Neuronal stem cell (in vitro differentiated cells): Measurements from ENCODE around the gene TBX22. TPM values are rescaled to one million over a fixed set of nuclear protein-coding genes. Genes with fewer than 3 reads are reported as not detected.

ENCODE experiments used
- DNase-seq: peaks from one replicate; pipeline ENCODE4 v3.0.0-alpha.2; 2013; ENCODE audit warnings: low spot score
- H2AFZ ChIP-seq: one replicate; pipeline ENCODE4 v1.6.1; 2013; ENCODE audit warnings: mild to moderate bottlenecking, low read length, inconsistent platforms
- H2AK5ac ChIP-seq: 2 replicates; pipeline ENCODE4 v1.6.1; 2013; ENCODE audit warnings: low read depth, mild to moderate bottlenecking, inconsistent platforms, low read length, moderate library complexity, mixed read lengths
- H2BK120ac ChIP-seq: 2 replicates; pipeline ENCODE4 v1.6.1; 2013; ENCODE audit warnings: low read depth, mild to moderate bottlenecking, inconsistent platforms, low read length, moderate library complexity, mixed read lengths
- H2BK12ac ChIP-seq: one replicate; pipeline ENCODE4 v1.6.1; 2013; ENCODE audit warnings: low read length, inconsistent platforms
- H2BK15ac ChIP-seq: 2 replicates; pipeline ENCODE4 v1.6.1; 2013; ENCODE audit warnings: mild to moderate bottlenecking, low read length, inconsistent platforms, mixed read lengths
- H2BK5ac ChIP-seq: one replicate; pipeline ENCODE4 v1.6.1; 2013; ENCODE audit warnings: inconsistent platforms, mild to moderate bottlenecking, low read length, moderate library complexity
- H3K14ac ChIP-seq: one replicate; pipeline ENCODE4 v1.6.1; 2013; ENCODE audit warnings: low read length, inconsistent platforms
- H3K18ac ChIP-seq: 2 replicates; pipeline ENCODE4 v1.6.1; 2013; ENCODE audit warnings: low read length, inconsistent platforms
- H3K23ac ChIP-seq: 2 replicates; pipeline ENCODE4 v1.6.1; 2013; ENCODE audit warnings: low read depth, mild to moderate bottlenecking, mixed read lengths, low read length, inconsistent platforms; ENCODE audit not compliant: poor library complexity
- H3K27ac ChIP-seq: replicated peaks from 3 replicates; pipeline ENCODE4 v1.5.1; 2013; ENCODE audit warnings: low read length, inconsistent platforms
- H3K27me3 ChIP-seq, 3 experiments: 2 replicates each; pipeline ENCODE4 v1.6.1; 2013; ENCODE audit warnings: low read length in 3 of 3, mild to moderate bottlenecking in 2 of 3, inconsistent platforms in 1 of 3, low read depth in 1 of 3, mixed read lengths in 1 of 3, moderate library complexity in 1 of 3; ENCODE audit not compliant: control insufficient read depth in 3 of 3, insufficient read depth in 3 of 3
- H3K36me3 ChIP-seq, 2 donors: replicated peaks in 1 of 2; 2 replicates each; pipeline ENCODE4 v1.6.1; 2013; ENCODE audit warnings: low read length in 2 of 2; ENCODE audit not compliant: control insufficient read depth in 2 of 2, insufficient read depth in 2 of 2
- H3K4ac ChIP-seq: 2 replicates; pipeline ENCODE4 v1.6.1; 2013; ENCODE audit warnings: inconsistent platforms, mild to moderate bottlenecking, low read length, moderate library complexity
- H3K4me1 ChIP-seq, 2 donors: 1 replicate in 1 of 2; 2 replicates in 1 of 2; pipeline ENCODE4 v1.6.1; 2013; ENCODE audit warnings: low read length in 2 of 2, low read depth in 1 of 2; ENCODE audit not compliant: control insufficient read depth in 2 of 2, insufficient read depth in 1 of 2
- H3K4me2 ChIP-seq: one replicate; pipeline ENCODE4 v1.6.1; 2013; ENCODE audit warnings: mild to moderate bottlenecking, low read length, inconsistent platforms; ENCODE audit not compliant: insufficient read depth, poor library complexity, severe bottlenecking
- H3K4me3 ChIP-seq, 2 donors: 2 replicates each; pipeline ENCODE4 v1.5.1; 2013; ENCODE audit warnings: low read length in 2 of 2, mild to moderate bottlenecking in 2 of 2, inconsistent platforms in 1 of 2, moderate library complexity in 1 of 2
- H3K79me1 ChIP-seq: one replicate; pipeline ENCODE4 v1.6.1; 2013; ENCODE audit warnings: low read depth, mild to moderate bottlenecking, inconsistent platforms, low read length, moderate library complexity
- H3K9ac ChIP-seq: one replicate; pipeline ENCODE4 v1.6.1; 2013; ENCODE audit warnings: mild to moderate bottlenecking, low read depth, low read length, inconsistent platforms; ENCODE audit not compliant: poor library complexity
- H3K9me3 ChIP-seq, 2 donors: replicated peaks in 1 of 2; 2 replicates each; pipeline versions ENCODE3 to v1.6.1; 2013; ENCODE audit warnings: low read length in 2 of 2, mild to moderate bottlenecking in 2 of 2, inconsistent platforms in 1 of 2, low read depth in 1 of 2, mixed read lengths in 1 of 2, moderate library complexity in 1 of 2; ENCODE audit not compliant: control insufficient read depth in 2 of 2, insufficient read depth in 1 of 2
- H4K8ac ChIP-seq: one replicate; pipeline ENCODE4 v1.6.1; 2013; ENCODE audit warnings: low read depth, mild to moderate bottlenecking, inconsistent platforms, low read length, moderate library complexity
- H4K91ac ChIP-seq: one replicate; pipeline ENCODE4 v1.6.1; 2013; ENCODE audit warnings: low read length, low read depth, mild to moderate bottlenecking, inconsistent platforms; ENCODE audit not compliant: poor library complexity
- WGBS, 2 donors: extraction: QIAGEN DNeasy Blood & Tissue Kit; methylation state at CpG; one replicate each; pipeline ENCODE4 v1.1.7; 2013; ENCODE audit warnings: missing lambda C conversion rate in 2 of 2, mixed read lengths in 1 of 2; ENCODE audit not compliant: insufficient read length in 2 of 2, insufficient replicate concordance in 1 of 2; ENCODE audit errors: extremely low coverage in 2 of 2; 5-methylcytosine and 5-hydroxymethylcytosine counted together
- polyA plus RNA-seq, 2 experiments: library from polyadenylated mRNA; stranded (reverse); fragments of 200-250 nt; gene quantifications; one replicate each; pipeline ENCODE4 v1.2.3, GENCODE V29; 2013

TBX22 gene
- 0.32 TPM for polyA plus RNA-seq (2013, experiment 1 of 2)
- polyA plus RNA-seq (2013, experiment 2 of 2): 0.36 TPM

- no CpG with 5 or more reads among the region's 5 CpGs for WGBS, 2 donors
- Histone ChIP-seq H3K4me2 (no peak within 1 kb of the TSS), H2BK5ac (no peak within 1 kb of the TSS), H3K9ac (no peak within 1 kb of the TSS), H3K4me3 (no peak within 1 kb of the TSS), H2BK15ac (no peak within 1 kb of the TSS), H2BK120ac (no peak within 1 kb of the TSS), H2BK12ac (no peak within 1 kb of the TSS), H3K23ac (no peak within 1 kb of the TSS), H4K91ac (no peak within 1 kb of the TSS), H3K27me3 (peaks cover 0 to 5% (median 0%) of the 10 kb centered on the region in 3 experiments), H3K9me3 (no peaks in the 10 kb centered on the region), H3K14ac (no peak within 1 kb of the TSS), H2AFZ (no peak within 1 kb of the TSS), H3K79me1 (no peaks in the 10 kb centered on the region), H3K27ac (no peak within 1 kb of the TSS), H3K18ac (no peak within 1 kb of the TSS), H2AK5ac (no peak within 1 kb of the TSS), H3K36me3 (no peaks in the 10 kb centered on the region), H4K8ac (no peak within 1 kb of the TSS), H3K4ac (no peak within 1 kb of the TSS), H3K4me1 (no peaks in the 10 kb centered on the region)
- DNase-seq: no peak
Measured at GRCh38 chrX:80014141-80014940, at the start of gene TBX22. TSS of gene TBX22 (plus strand) at chrX:80014753. CDS start at chrX:80022270, 7,517 bp downstream.

GRCh38 chrX:79975605-79976004 is 38.9 kb upstream of the TBX22 start:
- Histone ChIP-seq H3K4me3 (no peak overlapping the region), H3K4me1 (no peaks in the 10 kb centered on the region), H3K27ac (no peak overlapping the region), H4K8ac (no peak overlapping the region), H2AK5ac (no peak overlapping the region), H3K4me2 (no peak overlapping the region), H2BK12ac (no peak overlapping the region), H4K91ac (no peak overlapping the region), H3K4ac (no peak overlapping the region), H3K36me3 (no peaks in the 10 kb centered on the region), H3K18ac (no peak overlapping the region), H2BK15ac (no peak overlapping the region), H2BK120ac (no peak overlapping the region), H3K27me3 (no peaks in the 10 kb centered on the region), H3K14ac (no peak overlapping the region), H2AFZ (no peak overlapping the region), H3K9ac (no peak overlapping the region), H3K79me1 (no peaks in the 10 kb centered on the region), H3K9me3 (no peaks in the 10 kb centered on the region), H2BK5ac (no peak overlapping the region), H3K23ac (no peak overlapping the region)
- no peak for DNase-seq

GRCh38 chrX:80004458-80004857 is 10.1 kb upstream of the TBX22 start:
- no peak overlapping the region for H3K18ac ChIP-seq
- no peak overlapping the region for H3K9ac ChIP-seq
- no peak overlapping the region for H3K27ac ChIP-seq
- no peak overlapping the region for H3K4me3 ChIP-seq
- no peak overlapping the region for H4K8ac ChIP-seq
- H3K36me3 ChIP-seq: no peaks in the 10 kb centered on the region
- no peak for DNase-seq
- no peak overlapping the region for H2BK12ac ChIP-seq
- no peak overlapping the region for H3K14ac ChIP-seq
- H4K91ac ChIP-seq: no peak overlapping the region
- no peaks in the 10 kb centered on the region for H3K9me3 ChIP-seq
- H3K4ac ChIP-seq: no peak overlapping the region
- H2AFZ ChIP-seq: no peak overlapping the region
- no peaks in the 10 kb centered on the region for H3K27me3 ChIP-seq
- WGBS, 2 donors: no CpG with 5 or more reads among the region's 2 CpGs
- no peaks in the 10 kb centered on the region for H3K79me1 ChIP-seq
- no peak overlapping the region for H2BK15ac ChIP-seq
- H3K23ac ChIP-seq: no peak overlapping the region
- no peak overlapping the region for H2AK5ac ChIP-seq
- no peak overlapping the region for H2BK120ac ChIP-seq
- no peaks in the 10 kb centered on the region for H3K4me1 ChIP-seq
- H3K4me2 ChIP-seq: no peak overlapping the region
- no peak overlapping the region for H2BK5ac ChIP-seq

GRCh38 chrX:80011522-80011921 is 3.0 kb upstream of the TBX22 start:
- Histone ChIP-seq H3K4ac (no peak overlapping the region), H4K91ac (no peak overlapping the region), H3K4me2 (no peak overlapping the region), H3K18ac (no peak overlapping the region), H2AFZ (peak overlapping the region; percentile 17), H4K8ac (no peak overlapping the region), H2AK5ac (no peak overlapping the region), H2BK120ac (no peak overlapping the region), H3K23ac (no peak overlapping the region), H3K4me1 (no peaks in the 10 kb centered on the region), H3K27me3 (peaks cover 0 to 5% (median 0%) of the 10 kb centered on the region in 3 experiments), H3K14ac (no peak overlapping the region), H2BK12ac (no peak overlapping the region), H3K36me3 (no peaks in the 10 kb centered on the region), H3K4me3 (no peak overlapping the region), H2BK15ac (no peak overlapping the region), H3K9me3 (no peaks in the 10 kb centered on the region), H3K9ac (no peak overlapping the region), H2BK5ac (no peak overlapping the region), H3K27ac (no peak overlapping the region), H3K79me1 (no peaks in the 10 kb centered on the region)
- no CpG with 5 or more reads among the region's 10 CpGs for WGBS, 2 donors
- DNase-seq: no peak
